K562 (cell line): ENCODE results near the gene RNH1. TPM values are rescaled to one million over a fixed set of nuclear protein-coding genes. Genes with fewer than 3 reads are reported as not detected.

Experiments
- EP400 ChIP-seq: fragments of 450-650 bp; IDR thresholded peaks from 2 replicates; pipeline ENCODE4 v1.6.1; 2017; ENCODE audit warnings: antibody characterized with exemption, mild to moderate bottlenecking, moderate library complexity
- L3MBTL2 ChIP-seq: fragments of 450-650 bp; IDR thresholded peaks from 2 replicates; pipeline ENCODE4 v1.6.1; 2016; ENCODE audit warnings: mild to moderate bottlenecking, moderate library complexity
- NCOA1 ChIP-seq: fragments of 450-650 bp; IDR thresholded peaks from 2 replicates; pipeline ENCODE4 v1.6.1; 2016; ENCODE audit warnings: low read depth
- NR2F6 ChIP-seq: fragments of 450-650 bp; formaldehyde crosslinking; IDR thresholded peaks from 2 replicates; pipeline ENCODE4 v1.4.0; 2020; ENCODE audit warnings: mild to moderate bottlenecking
- OTX1 ChIP-seq: fragments of 450-650 bp; formaldehyde crosslinking; IDR thresholded peaks from 2 replicates; pipeline ENCODE4 v1.4.0; 2022; ENCODE audit warnings: mild to moderate bottlenecking
- PHB ChIP-seq: fragments of 250-450 bp; sonication (Bioruptor Pico); IDR thresholded peaks from 2 replicates; pipeline ENCODE4 v1.5.0; 2021
- PURB ChIP-seq: sonication (generic); formaldehyde crosslinking; IDR thresholded peaks from 2 replicates; pipeline ENCODE4 v1.9.0; 2021; ENCODE audit warnings: low read depth, mild to moderate bottlenecking, missing genetic modification reagents
- RBM17 ChIP-seq: fragments of 200-400 bp; formaldehyde crosslinking; IDR thresholded peaks from 2 replicates; pipeline ENCODE4 v1.6.1; 2017; ENCODE audit warnings: low read depth, mild to moderate bottlenecking, low read length, borderline replicate concordance
- SLC30A9 ChIP-seq: fragments of 250-450 bp; sonication (Bioruptor Pico); IDR thresholded peaks from 2 replicates; pipeline ENCODE4 v1.8.0; 2022; ENCODE audit warnings: mild to moderate bottlenecking, moderate library complexity
- SMARCA4 ChIP-seq: fragments of 450-650 bp; IDR thresholded peaks from 2 replicates; pipeline ENCODE4 v1.6.1; 2016
- SMARCA5 ChIP-seq: fragments of 450-650 bp; IDR thresholded peaks from 2 replicates; pipeline ENCODE4 v1.6.1; 2016
- TAF1 ChIP-seq: IDR thresholded peaks from 2 replicates; pipeline ENCODE4 v1.6.1; 2011; ENCODE audit warnings: mild to moderate bottlenecking, low read length, moderate library complexity; ENCODE audit not compliant: insufficient read depth, control insufficient read depth, severe bottlenecking; ENCODE audit errors: extremely low read depth
- WHSC1 ChIP-seq: IDR thresholded peaks from one replicate; pipeline ENCODE4 v1.6.1; 2012; ENCODE audit warnings: low read length, control low read depth, inconsistent platforms
- ZBTB7A ChIP-seq: IDR thresholded peaks from 2 replicates; pipeline ENCODE4 v1.6.1; 2011; ENCODE audit warnings: low read depth, mild to moderate bottlenecking, low read length, moderate library complexity, borderline replicate concordance; ENCODE audit not compliant: control insufficient read depth
- ZNF124 ChIP-seq: sonication (generic); formaldehyde crosslinking; IDR thresholded peaks from 2 replicates; pipeline ENCODE4 v1.8.1; 2022; ENCODE audit warnings: missing genetic modification reagents
- ZNF133 ChIP-seq: fragments of 250-450 bp; sonication (Bioruptor Pico); IDR thresholded peaks from 2 replicates; pipeline ENCODE4 v1.4.0; 2020; ENCODE audit warnings: mild to moderate bottlenecking
- ZNF444 ChIP-seq: fragments of 250-450 bp; sonication (Bioruptor Pico); IDR thresholded peaks from 2 replicates; pipeline ENCODE4 v1.4.0; 2020; ENCODE audit warnings: mild to moderate bottlenecking, moderate library complexity
- ZNF551 ChIP-seq: fragments of 250-450 bp; sonication (Bioruptor Pico); IDR thresholded peaks from 2 replicates; pipeline ENCODE4 v1.5.0; 2021; ENCODE audit warnings: mild to moderate bottlenecking, moderate library complexity
- ZNF668 ChIP-seq: fragments of 250-450 bp; sonication (Bioruptor Pico); IDR thresholded peaks from 2 replicates; pipeline ENCODE4 v1.8.0; 2022; ENCODE audit warnings: mild to moderate bottlenecking, inconsistent platforms
- polyA plus RNA-seq, 8 experiments: library from polyadenylated mRNA; depleted of rRNA in 4 of 8; stranded (reverse) in 5 of 8; unstranded in 3 of 8; fragments of >200 nt; fragmentation: Nextera tagmentation in 2 of 8; fragmentation: Illumina TruSeq in 1 of 8; extraction: Ambion mirVana in 2 of 8; extraction: Trizol in 1 of 8; gene quantifications; 2 replicates each; pipeline versions ENCODE4 v1.2.1 to v1.2.3, GENCODE V29; 2011 to 2014; ENCODE audit warnings: inconsistent platforms in 1 of 8, missing spikeins in 1 of 8
- total RNA-seq, 7 experiments: library from RNA; depleted of rRNA in 6 of 7; stranded (reverse); fragments of >200 nt in 6 of 7; fragmentation: Illumina TruSeq in 2 of 7; extraction: Trizol in 2 of 7; gene quantifications; 2 replicates each; pipeline versions ENCODE4 v1.2.1 to v1.2.3, GENCODE V29; 2011 to 2021; ENCODE audit warnings: low replicate concordance in 1 of 7
- TF ChIP-seq, protein P1 (sequence below): sonication (generic); formaldehyde crosslinking; IDR thresholded peaks from 2 replicates; pipeline ENCODE4 v1.8.1; 2023; ENCODE audit warnings: mild to moderate bottlenecking, missing genetic modification reagents
- TF ChIP-seq, protein P2 (sequence below): fragments of 150-350 bp; IDR thresholded peaks from 2 replicates; pipeline ENCODE4 v1.6.1; 2014; ENCODE audit warnings: low read depth, mild to moderate bottlenecking, low read length, borderline replicate concordance
- TF ChIP-seq, protein P3 (sequence below): fragments of 150-350 bp; conservative IDR thresholded peaks from 2 replicates; pipeline ENCODE4 v1.6.1; 2014; ENCODE audit warnings: low read length

Gene RNH1
- total and polyA plus RNA-seq, 9 of the 15 experiments (the other 6 are each of a cell fraction or from before 2014, with no cell fraction given), result 2.5 to 160 (median 44.3) TPM

DNA sequence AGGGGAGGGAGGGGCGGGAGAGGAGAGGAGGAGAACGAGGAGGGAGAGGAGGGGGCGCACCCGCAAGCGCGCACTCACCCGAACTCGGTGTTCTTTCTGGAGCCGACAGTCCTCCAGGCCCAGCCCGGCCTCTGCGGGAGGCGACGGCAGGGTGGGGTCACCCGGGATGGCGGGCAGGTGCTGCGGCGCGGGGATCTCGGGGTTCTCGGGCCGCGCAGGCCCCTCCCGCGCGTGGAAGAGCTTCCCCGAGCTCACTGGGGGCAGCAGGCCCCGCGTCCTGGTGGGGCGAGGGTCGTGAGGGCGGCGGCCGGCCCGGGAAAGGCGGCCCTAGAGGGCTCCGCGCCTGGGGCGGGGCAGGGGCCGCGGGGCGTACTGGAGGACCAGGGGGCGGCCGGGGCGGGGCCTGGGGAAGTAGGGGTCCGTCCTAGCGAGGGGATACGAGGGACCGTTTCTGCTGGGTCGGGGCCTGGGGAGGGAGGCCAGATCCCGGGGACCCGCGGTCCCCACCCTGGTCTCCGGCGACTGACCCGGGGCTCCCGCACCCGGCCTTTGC, 48.3 kb upstream of the RNH1 start (continued):
- TF ChIP-seq, protein P1, sequence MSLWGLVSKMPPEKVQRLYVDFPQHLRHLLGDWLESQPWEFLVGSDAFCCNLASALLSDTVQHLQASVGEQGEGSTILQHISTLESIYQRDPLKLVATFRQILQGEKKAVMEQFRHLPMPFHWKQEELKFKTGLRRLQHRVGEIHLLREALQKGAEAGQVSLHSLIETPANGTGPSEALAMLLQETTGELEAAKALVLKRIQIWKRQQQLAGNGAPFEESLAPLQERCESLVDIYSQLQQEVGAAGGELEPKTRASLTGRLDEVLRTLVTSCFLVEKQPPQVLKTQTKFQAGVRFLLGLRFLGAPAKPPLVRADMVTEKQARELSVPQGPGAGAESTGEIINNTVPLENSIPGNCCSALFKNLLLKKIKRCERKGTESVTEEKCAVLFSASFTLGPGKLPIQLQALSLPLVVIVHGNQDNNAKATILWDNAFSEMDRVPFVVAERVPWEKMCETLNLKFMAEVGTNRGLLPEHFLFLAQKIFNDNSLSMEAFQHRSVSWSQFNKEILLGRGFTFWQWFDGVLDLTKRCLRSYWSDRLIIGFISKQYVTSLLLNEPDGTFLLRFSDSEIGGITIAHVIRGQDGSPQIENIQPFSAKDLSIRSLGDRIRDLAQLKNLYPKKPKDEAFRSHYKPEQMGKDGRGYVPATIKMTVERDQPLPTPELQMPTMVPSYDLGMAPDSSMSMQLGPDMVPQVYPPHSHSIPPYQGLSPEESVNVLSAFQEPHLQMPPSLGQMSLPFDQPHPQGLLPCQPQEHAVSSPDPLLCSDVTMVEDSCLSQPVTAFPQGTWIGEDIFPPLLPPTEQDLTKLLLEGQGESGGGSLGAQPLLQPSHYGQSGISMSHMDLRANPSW (CRISPR knock-in tag), result no peak
- TF ChIP-seq RBM17, result no peak
- no peak for TF ChIP-seq SLC30A9 (CRISPR knock-in tag)
- TF ChIP-seq TAF1, result peak; percentile 1
- TF ChIP-seq, protein P2, sequence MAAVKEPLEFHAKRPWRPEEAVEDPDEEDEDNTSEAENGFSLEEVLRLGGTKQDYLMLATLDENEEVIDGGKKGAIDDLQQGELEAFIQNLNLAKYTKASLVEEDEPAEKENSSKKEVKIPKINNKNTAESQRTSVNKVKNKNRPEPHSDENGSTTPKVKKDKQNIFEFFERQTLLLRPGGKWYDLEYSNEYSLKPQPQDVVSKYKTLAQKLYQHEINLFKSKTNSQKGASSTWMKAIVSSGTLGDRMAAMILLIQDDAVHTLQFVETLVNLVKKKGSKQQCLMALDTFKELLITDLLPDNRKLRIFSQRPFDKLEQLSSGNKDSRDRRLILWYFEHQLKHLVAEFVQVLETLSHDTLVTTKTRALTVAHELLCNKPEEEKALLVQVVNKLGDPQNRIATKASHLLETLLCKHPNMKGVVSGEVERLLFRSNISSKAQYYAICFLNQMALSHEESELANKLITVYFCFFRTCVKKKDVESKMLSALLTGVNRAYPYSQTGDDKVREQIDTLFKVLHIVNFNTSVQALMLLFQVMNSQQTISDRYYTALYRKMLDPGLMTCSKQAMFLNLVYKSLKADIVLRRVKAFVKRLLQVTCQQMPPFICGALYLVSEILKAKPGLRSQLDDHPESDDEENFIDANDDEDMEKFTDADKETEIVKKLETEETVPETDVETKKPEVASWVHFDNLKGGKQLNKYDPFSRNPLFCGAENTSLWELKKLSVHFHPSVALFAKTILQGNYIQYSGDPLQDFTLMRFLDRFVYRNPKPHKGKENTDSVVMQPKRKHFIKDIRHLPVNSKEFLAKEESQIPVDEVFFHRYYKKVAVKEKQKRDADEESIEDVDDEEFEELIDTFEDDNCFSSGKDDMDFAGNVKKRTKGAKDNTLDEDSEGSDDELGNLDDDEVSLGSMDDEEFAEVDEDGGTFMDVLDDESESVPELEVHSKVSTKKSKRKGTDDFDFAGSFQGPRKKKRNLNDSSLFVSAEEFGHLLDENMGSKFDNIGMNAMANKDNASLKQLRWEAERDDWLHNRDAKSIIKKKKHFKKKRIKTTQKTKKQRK, result no peak
- TF ChIP-seq ZNF133 (CRISPR knock-in tag), result no peak
- TF ChIP-seq ZNF668, result no peak
- TF ChIP-seq L3MBTL2, result no peak
- no peak for TF ChIP-seq ZNF551 (CRISPR knock-in tag)
- TF ChIP-seq, protein P3, sequence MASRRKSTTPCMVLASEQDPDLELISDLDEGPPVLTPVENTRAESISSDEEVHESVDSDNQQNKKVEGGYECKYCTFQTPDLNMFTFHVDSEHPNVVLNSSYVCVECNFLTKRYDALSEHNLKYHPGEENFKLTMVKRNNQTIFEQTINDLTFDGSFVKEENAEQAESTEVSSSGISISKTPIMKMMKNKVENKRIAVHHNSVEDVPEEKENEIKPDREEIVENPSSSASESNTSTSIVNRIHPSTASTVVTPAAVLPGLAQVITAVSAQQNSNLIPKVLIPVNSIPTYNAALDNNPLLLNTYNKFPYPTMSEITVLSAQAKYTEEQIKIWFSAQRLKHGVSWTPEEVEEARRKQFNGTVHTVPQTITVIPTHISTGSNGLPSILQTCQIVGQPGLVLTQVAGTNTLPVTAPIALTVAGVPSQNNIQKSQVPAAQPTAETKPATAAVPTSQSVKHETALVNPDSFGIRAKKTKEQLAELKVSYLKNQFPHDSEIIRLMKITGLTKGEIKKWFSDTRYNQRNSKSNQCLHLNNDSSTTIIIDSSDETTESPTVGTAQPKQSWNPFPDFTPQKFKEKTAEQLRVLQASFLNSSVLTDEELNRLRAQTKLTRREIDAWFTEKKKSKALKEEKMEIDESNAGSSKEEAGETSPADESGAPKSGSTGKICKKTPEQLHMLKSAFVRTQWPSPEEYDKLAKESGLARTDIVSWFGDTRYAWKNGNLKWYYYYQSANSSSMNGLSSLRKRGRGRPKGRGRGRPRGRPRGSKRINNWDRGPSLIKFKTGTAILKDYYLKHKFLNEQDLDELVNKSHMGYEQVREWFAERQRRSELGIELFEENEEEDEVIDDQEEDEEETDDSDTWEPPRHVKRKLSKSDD, result no peak
- no peak for TF ChIP-seq OTX1
- no peak for TF ChIP-seq ZNF124
- TF ChIP-seq NCOA1, result no peak
- no peak for TF ChIP-seq NR2F6 (CRISPR knock-in tag)
- no peak for TF ChIP-seq ZNF444
- no peak for TF ChIP-seq SMARCA5
- no peak for TF ChIP-seq WHSC1
- TF ChIP-seq ZBTB7A, result peak; percentile 34; the same call in 1 of the 2 replicates
- no peak for TF ChIP-seq PHB (CRISPR knock-in tag)
- no peak for TF ChIP-seq EP400
- TF ChIP-seq PURB (CRISPR knock-in tag), result no peak
- TF ChIP-seq SMARCA4, result no peak
- TF ChIP-seq, all 486 proteins: peak for 5
